NCI-H1930 (cell line): ENCODE data around the gene GPX3.

Experiments
- DNase-seq, 2 experiments: peaks; one replicate each; lab custom pipeline; 2025; lab: John Stamatoyannopoulos, UW

GPX3 gene, protein sequence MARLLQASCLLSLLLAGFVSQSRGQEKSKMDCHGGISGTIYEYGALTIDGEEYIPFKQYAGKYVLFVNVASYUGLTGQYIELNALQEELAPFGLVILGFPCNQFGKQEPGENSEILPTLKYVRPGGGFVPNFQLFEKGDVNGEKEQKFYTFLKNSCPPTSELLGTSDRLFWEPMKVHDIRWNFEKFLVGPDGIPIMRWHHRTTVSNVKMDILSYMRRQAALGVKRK

DNA sequence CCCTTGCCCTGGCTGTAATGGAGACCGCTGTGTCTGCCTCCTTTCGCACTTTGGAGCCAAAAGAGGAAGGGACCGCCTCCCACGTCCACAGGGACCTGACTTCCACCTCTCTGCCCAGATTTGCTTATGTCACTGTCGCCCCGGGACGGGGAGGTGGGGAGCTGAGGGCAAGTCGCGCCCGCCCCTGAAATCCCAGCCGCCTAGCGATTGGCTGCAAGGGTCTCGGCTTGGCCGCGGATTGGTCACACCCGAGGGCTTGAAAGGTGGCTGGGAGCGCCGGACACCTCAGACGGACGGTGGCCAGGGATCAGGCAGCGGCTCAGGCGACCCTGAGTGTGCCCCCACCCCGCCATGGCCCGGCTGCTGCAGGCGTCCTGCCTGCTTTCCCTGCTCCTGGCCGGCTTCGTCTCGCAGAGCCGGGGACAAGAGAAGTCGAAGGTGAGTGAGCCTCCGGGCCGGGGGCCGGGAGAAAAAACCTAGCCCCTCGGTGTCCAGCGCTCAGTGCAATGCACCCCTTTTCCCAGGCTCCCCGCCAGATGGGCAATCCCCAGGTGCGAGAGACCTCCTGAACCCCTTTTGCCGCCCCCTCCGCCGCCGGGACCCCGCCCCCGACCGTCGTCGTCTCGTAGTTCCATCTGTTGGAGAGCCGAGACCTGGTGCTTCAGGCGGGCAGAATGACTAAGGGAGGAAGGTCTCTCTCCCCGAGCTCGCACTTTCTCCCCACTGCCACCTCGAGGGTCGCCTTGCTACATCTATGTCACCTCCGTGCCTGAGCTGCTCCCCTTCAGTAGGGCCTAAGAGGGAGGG lies at the start of gene GPX3:
GPX3 (plus strand) TSS at position 288 of the 807 bp plus-strand sequence; CDS start at position 352, 64 bp downstream.
- DNase-seq, result peak; percentile 26 to 34

DNA sequence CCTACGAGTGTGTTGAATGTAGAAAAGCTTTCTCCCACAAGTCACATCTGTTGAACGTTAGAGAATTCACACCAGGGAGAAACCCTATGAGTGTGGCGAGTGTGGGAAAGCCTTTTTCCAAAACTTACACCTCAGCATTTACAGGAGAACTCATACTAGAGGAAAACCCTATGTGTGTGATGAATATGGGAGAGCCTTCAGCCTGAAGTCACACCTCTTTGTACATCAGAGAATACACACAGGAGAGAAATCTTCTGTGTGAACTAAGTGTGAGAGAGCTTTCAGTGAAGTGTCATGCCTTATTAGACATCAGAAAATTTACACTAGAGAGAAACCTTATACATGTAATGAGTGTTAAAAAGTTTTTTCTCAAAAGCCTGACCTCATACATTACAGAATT lies 41.8 kb upstream of the GPX3 start:
- DNase-seq, result no peak

DNA sequence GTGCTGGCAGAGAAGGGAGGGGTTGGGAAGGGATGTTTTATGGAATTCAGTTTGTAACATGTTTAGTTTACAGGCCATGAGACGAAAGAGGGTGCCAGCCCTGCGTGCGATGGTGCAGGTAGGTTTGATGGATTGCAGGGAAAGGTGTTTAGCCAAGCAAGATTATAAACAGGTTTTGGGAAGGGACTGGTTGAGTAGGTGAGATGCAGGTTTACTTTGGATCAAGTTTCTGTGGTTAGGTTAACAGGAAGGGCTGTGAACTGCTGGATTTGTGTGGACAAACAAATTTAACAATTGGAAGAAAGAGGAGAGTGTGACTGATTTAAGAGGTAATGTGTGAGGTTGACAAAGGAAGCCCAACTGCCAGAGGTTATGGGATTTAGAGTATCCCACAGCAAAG lies 32.6 kb upstream of the GPX3 start:
- no peak for DNase-seq

DNA sequence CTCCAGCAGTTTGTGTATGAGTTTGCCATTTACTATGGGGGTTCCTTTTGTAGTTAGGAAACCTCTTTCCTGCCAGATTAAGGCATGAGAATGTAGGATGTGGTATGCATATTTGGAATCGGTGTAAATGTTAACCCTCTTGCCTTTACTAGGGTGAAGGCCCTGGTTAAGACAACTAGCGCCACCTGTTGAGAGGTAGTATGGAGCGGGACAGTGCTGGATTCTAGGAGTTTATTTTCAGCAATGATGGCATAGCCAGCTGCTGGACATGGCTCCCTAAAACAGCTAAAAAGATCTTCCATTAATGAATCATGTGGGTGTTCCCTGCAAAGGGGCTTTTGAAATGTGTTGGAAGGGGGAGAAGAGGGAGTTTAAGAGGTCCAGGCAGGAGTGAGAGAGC lies 30.7 kb upstream of the GPX3 start:
- DNase-seq, result peak in 1 of 2 experiments; percentile 0

DNA sequence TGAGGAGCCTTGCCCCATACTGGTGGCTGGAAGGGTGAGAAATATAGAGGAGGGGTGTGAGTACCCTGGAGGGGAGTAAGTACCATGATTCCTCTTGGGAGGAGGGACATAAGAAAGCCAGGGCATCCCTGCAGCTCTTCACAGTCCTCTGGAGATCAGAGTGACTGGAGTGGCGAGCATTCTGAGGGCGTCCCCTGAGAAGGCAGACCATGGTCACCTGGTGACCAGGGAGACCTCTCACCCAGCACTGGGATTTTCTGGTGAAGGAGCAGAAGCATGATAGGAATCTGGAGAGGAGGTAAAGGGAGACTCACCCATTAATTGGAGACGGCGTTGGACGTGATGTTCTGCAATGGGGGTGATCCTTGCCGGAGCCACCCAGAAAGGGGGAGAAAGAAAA lies 27.7 kb upstream of the GPX3 start:
- no peak for DNase-seq

DNA sequence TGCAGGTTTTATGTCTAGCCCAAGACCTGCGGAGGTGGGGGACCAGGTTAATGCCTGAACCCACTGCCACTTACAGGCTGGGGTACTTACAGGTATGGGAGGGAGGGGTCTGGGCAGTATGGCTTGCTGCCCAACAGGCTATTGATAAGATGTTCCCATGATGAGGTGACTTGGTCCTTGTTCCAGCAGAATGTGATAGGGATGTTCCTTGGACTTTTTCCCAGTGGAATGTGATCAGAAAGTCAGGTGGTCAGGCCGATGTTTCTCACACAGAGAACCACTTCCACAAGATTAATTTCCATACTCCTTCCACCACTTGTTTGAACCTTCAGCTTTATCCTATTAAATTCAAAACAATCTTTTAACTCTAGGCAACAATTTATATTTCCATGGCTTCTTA lies 27.0 kb upstream of the GPX3 start:
- DNase-seq, result no peak

DNA sequence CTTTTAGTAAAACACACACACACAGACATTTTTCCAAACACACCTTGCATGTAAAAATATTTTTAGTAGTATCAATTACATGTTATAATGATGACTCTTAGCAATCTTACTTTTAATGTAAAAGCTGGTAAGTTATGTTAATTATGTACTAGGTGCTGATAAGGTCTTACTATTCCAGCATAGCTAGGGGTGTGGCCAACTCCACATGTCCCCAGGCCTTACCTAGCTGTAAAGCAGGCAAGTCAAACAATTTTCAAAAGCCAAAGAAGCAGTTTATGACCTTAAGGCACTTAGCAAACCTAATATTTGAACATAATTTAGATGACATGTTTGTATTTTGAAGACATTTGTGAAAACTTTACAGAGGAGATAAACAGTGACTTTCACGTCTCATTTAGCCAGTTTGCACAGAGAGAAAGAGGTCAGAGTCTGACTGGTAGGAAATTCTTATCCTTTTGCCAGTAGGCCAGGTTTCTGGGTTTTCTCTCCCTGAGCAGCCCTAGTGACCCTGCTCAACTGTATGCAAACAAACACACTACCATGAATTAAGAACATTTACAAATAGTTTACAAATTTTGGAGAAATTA lies 26.5 kb upstream of the GPX3 start:
- no peak for DNase-seq

DNA sequence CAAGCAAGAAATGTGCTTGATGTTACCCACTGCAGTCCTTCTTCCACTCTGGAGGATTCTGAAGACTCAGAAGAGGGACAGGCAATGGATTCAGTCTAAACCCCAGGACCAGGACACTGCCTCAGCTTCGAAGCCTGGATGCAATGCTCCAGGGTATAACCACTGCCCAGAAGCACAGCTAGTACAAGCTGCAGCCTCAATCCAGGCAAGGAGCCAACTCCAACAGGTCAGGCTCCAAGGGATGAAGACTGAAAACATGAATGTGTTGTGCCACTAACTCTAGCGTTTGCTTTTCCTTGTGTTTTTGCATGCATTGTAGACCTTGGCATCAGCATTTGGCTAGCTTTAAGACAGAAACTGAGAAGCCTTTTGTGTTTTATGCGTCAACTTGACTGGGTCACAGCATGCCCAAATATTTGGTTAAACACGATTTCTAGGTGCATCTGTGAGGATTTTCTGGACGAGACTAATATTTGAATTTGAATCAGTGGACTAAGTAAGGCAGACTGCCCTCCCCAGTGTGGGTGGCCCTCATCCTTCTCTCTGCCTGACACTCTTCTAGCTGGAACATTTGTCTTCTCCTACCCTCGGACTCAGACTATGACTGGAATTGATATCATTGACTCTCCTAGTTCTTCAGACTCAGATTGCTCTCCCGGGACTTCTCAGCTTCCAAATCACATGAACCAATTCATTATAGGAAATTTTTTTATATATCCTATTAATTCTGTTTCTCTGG lies 20.5 kb upstream of the GPX3 start:
- DNase-seq, result no peak

DNA sequence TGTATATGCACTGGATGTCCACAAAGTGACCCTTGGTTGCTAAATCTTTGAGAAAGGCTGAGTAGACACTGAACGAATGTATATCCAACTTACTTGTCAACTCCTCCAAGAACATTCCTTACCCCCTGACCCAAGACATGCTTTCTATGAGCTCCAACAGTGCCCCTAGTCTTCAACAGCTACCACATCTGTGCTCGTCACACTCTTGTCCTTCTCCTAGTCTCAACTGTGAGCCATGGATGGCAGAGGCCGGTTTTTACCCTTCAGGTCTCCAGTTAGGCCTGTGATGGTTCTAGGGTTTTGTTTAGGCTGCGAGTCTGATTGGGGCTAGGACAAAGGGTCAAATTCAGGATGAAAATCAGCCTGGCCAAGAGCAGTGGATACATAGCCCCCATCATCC lies 19.0 kb upstream of the GPX3 start:
- DNase-seq, result no peak

DNA sequence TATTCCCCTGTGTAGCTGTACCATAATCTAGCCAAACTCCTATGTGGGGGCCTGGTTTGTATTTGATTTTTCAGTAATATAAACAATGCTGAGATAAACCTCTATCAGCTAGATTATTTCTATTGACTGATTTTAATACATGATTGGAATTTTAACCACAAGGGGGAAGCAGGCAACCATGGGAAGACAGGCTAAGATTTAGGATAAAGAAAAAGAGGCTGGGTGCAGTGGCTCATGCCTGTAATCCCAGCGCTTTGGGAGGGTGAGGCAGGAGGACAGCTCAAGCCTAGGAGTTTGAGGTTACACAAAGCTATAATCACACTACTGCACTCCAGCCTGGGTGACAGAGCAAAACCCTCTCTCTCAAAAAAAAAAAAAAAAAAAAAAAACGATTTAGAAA lies 18.1 kb upstream of the GPX3 start:
- no peak for DNase-seq

DNA sequence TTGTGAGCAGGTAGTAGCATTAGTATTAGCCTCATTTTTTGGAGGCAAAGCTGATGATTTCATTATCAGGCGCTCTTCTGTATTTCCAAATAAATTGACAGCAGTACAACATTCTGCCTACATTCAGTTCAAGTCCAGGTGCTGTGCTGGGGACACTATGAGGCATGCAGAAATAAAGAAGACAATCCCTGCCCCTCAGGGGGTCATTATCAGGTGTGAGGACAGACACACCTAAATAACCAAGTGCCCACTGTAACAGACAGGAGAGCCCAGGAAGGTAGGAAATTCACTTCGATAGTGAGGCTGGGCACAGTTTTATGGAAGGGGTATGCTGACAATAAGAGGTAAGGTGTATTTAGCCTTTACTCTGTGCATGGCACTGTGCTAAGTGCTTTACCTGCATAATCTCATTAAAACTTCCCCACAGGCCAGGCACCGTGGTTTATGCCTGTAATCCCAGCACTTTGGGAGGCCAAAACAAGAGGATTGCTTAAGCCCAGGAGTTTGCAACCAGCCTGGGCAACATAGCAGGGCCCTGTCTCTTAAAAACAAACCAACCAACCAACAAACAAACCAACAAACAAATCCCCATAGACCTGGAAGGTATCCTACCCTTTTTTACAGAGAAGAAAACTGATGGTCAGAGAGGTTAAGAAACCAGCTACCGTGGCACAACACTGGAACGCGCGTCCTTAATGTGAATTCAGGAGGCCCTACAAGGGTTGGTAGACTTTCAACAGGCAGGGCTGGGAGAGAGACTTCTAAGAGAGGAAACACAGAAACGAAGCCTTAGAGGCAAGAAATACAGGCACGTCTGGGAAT lies 17.5 kb upstream of the GPX3 start:
- no peak for DNase-seq

DNA sequence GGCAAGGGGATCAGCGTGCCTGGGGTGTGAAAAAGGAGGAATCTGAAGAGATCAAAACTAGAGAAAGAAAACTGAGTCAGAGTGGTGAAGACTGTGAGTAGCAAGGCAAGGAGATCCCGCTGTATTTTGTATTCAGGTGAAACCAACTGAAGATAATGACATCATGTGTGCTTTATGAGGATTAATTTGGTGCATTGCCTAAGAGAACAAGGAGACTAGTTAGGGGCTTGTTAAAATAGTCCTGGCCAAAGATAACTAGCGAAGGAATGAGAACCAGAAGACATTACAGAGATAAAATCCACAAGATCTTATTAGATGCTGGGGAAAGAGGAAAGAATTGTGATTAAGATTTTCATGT lies 16.9 kb upstream of the GPX3 start:
- DNase-seq, result no peak

DNA sequence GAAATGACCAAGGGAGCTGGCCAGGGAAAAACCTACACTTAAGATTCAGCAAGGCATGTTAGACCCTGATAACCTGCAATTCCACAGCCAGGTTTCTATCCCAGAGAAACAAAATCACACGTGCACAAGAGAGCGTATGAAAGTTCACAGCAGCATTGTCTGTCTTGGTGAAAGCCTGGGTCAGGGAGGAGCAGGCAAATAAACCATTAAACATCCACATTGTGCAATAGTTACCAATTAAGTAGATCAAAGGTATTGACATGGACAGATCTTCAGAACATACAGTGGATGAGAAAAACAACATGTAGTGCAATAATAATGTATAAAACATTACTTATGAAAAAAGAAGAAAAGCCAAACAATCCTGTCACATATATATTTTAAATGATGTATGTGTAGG lies 15.9 kb upstream of the GPX3 start:
- no peak for DNase-seq

DNA sequence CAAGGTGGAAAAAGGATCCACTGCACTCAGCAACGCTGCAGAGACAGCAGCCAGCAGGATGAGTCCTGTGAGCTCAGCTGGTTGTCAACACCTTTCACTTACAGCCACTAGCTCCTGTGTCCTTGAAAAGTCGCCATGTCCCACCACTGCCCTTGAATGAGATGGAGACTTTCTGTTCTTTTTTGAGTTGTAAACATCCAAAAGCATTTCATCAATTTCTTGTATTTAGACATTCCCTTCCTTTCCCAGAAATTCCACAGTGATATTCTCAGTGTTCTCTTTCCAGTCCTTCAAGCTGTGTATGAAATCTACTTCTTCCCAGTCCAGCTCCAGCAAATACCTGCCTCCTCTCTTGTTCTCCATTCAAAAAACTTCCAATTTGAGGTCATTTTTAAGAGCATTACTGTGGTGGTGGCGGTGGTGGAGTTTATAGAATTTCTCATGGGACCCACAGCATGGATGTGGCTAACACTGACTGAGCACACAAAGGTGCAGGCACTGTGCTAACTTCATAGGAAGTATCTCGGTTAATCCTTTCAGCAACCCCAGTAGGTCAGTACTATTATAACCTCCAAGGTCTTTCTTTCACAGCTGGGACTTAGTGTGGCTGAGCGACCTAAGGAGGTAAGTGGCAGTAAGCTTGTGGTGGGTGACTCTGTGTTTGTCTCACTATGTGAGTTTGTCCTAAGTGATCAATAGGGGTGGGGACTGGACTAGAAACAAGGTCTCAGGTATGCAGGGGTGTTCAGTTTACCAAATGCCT lies 15.0 kb upstream of the GPX3 start:
- no peak for DNase-seq

DNA sequence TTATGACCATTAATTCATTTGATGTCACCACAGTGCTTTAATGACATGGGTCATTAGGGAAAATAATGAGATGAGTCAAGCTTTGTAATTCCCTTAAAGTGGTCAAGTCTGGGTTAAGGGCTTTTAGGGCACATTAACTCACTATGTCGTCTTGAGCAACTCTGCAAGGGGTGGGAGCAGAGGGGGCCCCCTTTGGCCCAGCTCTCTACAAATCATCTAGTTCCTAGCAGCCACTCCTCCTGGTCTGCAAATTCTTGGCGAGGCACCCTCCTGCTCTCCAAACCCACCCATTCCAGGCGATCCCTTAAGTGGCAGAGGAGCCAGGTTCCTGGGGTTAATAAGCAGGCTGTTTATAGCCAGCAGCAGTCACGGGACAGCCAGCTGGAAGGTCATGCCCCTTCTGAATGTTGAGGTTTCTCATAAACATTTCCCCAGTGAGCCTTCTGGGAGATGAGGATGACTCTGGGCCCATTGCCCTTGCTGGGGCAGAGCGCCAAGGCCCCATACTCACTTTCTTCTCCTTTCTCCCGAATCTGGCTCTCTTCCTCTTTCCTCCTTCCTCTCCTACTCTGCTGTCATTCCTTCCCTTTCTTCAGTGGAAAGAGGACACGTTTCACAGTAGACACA lies 14.3 kb upstream of the GPX3 start:
- no peak for DNase-seq

DNA sequence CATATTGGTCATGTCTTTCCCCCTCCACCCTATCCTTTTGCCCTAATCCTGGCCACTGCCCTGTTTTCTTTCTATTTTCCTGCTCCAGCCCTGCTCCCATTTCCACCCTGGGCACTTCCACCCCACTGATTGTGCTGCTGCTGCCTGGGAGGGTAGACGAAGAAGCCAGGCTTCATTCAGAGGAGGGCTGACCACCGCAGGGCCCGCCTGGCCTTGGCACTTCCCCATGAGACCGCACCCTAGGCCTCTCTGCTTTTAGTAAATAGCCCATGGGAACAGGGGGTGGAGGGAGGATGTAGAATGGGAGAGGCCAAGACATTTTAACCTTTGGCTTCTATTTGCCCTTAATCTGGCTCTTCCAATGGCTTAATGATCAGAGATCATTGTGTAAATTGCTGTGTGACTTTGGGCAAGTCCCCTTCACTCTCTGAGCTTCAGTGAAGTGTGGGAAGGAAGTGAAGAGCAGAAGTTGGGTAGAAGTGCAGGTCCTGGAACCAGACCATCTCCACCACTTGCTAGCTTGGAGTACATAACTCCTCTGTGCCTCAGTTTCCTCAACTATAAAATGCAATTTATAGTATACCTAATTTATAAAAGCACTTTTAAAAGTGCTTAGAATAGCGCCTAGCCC lies 13.6 kb upstream of the GPX3 start:
- no peak for DNase-seq

DNA sequence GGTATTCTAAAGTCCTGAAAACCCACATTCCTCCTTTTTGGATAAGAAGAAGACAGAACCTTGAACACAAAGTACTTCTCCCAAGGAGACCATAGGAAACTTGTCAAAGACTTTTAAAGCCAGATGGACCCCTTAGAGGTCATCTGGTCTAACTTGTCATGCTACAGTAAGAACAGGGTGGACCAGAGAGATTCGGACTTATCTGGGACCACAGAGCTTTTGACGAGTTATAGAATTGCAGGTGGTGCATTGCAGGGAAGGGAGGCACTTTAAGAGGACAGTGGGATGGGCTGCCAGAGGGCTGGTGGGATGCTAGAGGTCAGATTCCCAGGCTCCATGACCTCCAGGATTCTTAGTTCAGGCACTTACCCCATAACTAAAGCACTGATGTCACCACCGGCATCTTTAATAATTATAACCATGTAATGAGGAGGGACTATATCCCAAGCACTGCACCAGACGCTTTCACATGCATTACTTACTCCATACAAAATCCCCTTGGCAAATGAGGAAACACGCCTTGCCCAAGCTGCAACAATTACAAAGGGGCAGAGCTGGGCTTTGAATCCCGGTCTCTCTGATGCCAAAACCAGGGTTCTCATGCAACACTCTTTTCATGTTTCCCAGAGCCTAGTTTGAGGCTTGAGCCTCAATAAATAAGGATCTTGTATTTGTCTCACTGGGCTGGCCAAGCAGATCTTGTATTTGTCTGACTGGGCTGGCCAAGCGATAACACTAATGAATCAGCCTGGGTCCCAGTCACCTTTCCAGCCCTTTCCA lies 12.8 kb upstream of the GPX3 start:
- DNase-seq, result no peak

DNA sequence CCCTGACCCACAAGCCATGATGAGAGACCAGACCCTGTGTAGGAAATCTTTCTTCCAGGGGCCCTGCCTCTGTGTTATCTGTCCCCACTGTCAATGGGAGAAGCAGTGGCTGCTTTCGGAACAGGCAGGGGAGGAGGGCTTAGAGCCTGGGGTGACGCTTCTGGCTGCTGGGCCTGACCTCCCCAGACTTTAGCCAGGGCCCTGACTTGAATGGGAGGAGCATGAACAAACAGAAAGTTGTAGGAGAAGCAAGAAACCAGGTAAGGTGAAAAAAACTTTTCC lies 12.2 kb upstream of the GPX3 start:
- no peak for DNase-seq

DNA sequence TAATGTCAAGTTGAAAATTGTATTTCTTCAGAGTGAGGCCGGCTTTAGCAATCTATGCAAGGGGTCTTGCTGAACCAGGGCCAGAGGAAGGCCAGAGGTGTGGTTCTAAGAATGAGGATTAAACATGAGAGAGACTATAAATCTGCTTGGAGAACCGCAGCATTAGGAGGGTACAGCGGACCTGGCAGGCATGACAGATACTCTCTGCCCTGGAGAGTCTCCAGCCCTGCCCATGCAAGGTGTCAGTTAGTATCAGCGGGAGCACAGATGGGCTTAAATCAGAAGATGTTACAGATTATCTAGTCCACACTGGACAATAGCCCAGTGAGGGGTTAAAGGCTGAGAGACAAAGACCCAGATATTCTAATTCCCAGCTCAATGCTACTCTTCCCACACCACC lies 11.5 kb upstream of the GPX3 start:
- DNase-seq, result no peak

DNA sequence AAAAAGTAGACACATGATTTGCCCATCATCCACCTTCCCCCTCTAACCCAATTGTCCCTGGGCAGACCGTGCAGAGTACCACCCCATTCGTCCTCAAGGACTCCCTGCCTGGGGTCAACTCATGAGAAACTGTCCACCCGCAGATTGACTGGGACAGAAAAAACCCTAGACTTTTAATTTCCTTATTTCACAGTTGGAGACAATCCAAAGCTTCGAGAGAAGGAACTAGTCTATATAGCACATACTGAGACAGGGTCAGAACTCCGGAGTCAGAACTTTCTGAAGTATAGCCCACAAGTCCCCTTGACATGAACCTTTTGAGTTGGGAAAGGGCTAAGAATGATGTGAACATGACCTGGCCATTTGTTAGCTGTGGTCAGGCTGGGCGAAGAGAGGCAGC lies 7.5 kb upstream of the GPX3 start:
- no peak for DNase-seq
